GM10266 (cell line): Measurements from ENCODE around the gene KIAA1671.

Source experiments
- DNase-seq: peaks from one replicate; pipeline ENCODE4 v3.0.0; 2012; ENCODE audit errors: extremely low spot score
- TF ChIP-seq, protein P1 (sequence below): IDR thresholded peaks from 2 replicates; pipeline ENCODE4 v1.5.1; 2012; ENCODE audit warnings: mild to moderate bottlenecking, low read depth; ENCODE audit not compliant: control insufficient read depth, insufficient read depth; ENCODE audit errors: missing control alignments

KIAA1671 gene

DNA sequence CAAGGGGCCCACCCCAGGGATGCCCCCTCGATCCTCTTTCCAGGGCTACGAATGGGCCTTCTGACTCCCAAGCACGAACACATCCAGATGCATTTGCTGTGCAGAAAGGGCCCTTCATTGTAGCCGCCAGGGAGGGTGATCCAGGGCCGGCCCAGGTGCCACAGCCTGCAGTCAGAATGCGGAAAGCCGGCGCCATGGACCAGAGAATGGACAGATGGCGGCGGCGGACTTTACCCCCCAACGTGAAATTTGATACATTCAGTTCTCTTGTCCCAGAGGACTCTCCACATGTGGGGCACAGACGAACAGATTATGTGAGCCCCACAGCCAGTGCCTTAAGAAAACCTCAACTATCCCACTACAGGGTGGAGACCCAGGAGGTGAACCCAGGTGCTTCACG is 87.2 kb downstream of the KIAA1671 start:
- TF ChIP-seq, protein P1, sequence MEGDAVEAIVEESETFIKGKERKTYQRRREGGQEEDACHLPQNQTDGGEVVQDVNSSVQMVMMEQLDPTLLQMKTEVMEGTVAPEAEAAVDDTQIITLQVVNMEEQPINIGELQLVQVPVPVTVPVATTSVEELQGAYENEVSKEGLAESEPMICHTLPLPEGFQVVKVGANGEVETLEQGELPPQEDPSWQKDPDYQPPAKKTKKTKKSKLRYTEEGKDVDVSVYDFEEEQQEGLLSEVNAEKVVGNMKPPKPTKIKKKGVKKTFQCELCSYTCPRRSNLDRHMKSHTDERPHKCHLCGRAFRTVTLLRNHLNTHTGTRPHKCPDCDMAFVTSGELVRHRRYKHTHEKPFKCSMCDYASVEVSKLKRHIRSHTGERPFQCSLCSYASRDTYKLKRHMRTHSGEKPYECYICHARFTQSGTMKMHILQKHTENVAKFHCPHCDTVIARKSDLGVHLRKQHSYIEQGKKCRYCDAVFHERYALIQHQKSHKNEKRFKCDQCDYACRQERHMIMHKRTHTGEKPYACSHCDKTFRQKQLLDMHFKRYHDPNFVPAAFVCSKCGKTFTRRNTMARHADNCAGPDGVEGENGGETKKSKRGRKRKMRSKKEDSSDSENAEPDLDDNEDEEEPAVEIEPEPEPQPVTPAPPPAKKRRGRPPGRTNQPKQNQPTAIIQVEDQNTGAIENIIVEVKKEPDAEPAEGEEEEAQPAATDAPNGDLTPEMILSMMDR = no peak
- no peak for DNase-seq

- TF ChIP-seq, protein P1 = no peak
- DNase-seq = no peak
Measured at GRCh38 chr22:25045159-25045558, 92.6 kb downstream of the KIAA1671 start.

DNA sequence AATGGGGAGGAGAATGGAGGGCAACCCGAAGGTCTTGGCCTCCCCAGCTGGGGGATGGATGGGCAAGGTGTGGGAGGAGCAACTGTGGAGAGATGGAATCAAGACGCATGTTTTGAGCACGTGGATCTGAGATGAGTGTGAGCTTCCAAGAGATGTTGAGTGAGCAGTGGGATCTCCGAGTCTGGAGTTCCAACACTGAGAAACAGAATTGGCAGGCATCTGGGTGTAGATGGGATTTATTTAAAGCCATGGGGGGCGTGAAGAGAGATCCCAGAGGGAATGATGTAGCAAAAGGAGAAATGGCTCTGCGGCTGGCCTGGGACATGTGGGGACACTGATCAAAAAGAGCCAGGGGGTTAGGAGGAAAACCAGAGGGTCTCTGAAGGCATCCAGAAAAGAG is 95.6 kb downstream of the KIAA1671 start:
- no peak for DNase-seq

GRCh38 chr22:25048659-25049647 is 96.4 kb downstream of the KIAA1671 start:
- DNase-seq = peak; percentile 78

More for the DNA sequence above, 95.6 kb downstream of the KIAA1671 start:
- TF ChIP-seq, protein P1 = no peak

DNA sequence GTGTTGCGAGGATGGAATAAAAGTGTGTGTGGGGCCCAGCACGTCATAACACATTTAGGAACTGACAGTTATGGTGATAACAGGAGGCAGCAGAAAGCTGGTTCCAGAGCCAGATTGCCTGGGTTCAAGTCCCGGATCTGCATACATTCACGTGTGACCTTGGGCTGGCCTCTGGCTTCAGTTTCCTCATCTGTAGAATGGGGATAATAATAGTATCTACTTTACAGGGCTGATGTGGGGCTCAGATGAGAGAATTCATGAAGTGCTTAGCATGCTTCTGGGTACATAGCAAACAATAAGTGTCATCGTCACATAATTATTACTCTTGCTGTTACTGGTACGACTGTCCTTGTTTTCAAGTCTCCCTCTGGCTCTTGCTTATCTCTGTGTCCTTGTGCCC is 97.3 kb downstream of the KIAA1671 start:
- TF ChIP-seq, protein P1 = no peak
- DNase-seq = no peak

More at GRCh38 chr22:25048659-25049647, 96.4 kb downstream of the KIAA1671 start:
- TF ChIP-seq, protein P1 = peak; percentile 87

DNA sequence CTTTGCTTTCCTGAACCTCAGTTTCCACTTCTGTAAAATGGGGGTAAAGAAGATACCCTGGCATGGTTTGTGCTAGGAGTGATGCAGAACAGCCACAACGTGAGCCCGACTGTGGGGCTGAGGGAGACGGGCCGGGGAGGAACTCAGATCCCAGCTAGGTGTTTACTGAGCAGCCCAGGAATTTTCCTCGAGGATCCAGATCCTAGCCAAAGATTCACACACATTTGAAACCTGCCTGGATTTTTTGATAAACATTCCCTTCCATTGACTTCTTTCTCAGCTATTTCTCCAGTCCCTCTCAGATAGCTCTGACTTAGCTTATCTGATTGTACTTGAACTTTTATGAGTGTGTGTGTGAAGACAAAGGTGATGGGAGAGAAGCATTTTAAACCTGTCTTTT is 98.0 kb downstream of the KIAA1671 start:
- TF ChIP-seq, protein P1 = no peak
- no peak for DNase-seq

DNA sequence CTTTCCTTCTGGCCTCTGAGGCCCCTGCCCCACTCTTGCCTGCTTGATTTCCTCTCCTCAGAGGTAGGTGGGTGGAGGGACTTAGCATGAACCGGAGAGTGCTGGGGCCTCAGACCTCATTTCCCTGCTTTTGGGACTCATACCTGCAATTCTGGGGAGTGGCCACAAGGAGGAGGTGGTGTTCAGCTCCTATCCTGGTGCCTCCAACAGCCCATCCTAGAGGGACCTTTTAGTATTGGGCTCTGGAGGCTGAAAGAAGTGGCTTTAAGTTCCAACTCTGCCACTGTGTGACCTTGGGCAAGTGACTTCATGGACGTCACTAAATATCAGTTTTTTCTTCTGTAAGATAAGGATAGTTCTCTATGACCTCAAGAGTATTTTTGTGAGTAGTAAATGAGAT is 98.6 kb downstream of the KIAA1671 start:
- no peak for DNase-seq
- TF ChIP-seq, protein P1 = no peak
